Gastroesophageal sphincter (tissue), 4 donors: ENCODE measurements around the gene PRR19. TPM values are rescaled to one million over a fixed set of nuclear protein-coding genes. Genes with fewer than 3 reads are reported as not detected.

Experiments used
- ATAC-seq: fragments of 150-250 bp; one replicate; pipeline ENCODE4 v1.9.1; 2016; ENCODE audit warnings: mild to moderate bottlenecking, moderate library complexity
- H3K27ac ChIP-seq, 4 donors: fragments of 200-600 bp; sonication (generic) in 3 of 4; 1 replicate in 3 of 4; 2 replicates in 1 of 4; pipeline ENCODE4 v1.5.1; 2016 to 2019
- H3K27me3 ChIP-seq: fragments of 200-600 bp; sonication (generic); one replicate; pipeline ENCODE4 v1.5.1; 2019
- H3K36me3 ChIP-seq, 2 donors: fragments of 200-600 bp; sonication (generic); one replicate each; pipeline ENCODE4 v1.5.1; 2019; ENCODE audit warnings: control low read depth in 1 of 2
- H3K4me1 ChIP-seq, 3 donors: fragments of 200-600 bp; sonication (generic); 1 replicate in 2 of 3; 2 replicates in 1 of 3; pipeline ENCODE4 v1.5.1; 2016 to 2019; ENCODE audit warnings: control low read depth in 2 of 3
- H3K4me3 ChIP-seq, 2 donors: fragments of 200-600 bp; sonication (generic); one replicate each; pipeline ENCODE4 v1.5.1; 2019; ENCODE audit warnings: mild to moderate bottlenecking in 1 of 2, moderate library complexity in 1 of 2
- H3K9me3 ChIP-seq, 3 donors: fragments of 200-600 bp; sonication (generic); one replicate each; pipeline ENCODE4 v1.5.1; 2017 to 2019; ENCODE audit warnings: control low read depth in 2 of 3
- EP300 ChIP-seq: sonication (generic); formaldehyde crosslinking; IDR thresholded peaks from one replicate; pipeline ENCODE4 v1.6.1; 2017; ENCODE audit warnings: antibody characterized with exemption, mild to moderate bottlenecking
- POLR2A ChIP-seq, 2 donors: fragments of 450-650 bp; IDR thresholded peaks; one replicate each; pipeline ENCODE4 v1.6.1; 2017; ENCODE audit warnings: antibody characterized with exemption in 2 of 2, mild to moderate bottlenecking in 2 of 2, moderate library complexity in 1 of 2
- POLR2AphosphoS5 ChIP-seq: sonication (generic); formaldehyde crosslinking; IDR thresholded peaks from one replicate; pipeline ENCODE4 v1.6.1; 2017; ENCODE audit warnings: antibody characterized with exemption
- WGBS, 2 donors: methylation state at CpG; one replicate each; pipeline ENCODE4 v1.1.5; 2018; ENCODE audit warnings: low coverage in 1 of 2; 5-methylcytosine and 5-hydroxymethylcytosine counted together
- small RNA-seq, 4 donors: library from RNA; depleted of rRNA; stranded (forward); fragments of <200 nt; gene quantifications; one replicate each; pipeline ENCODE3, GENCODE V24; 2016
- total RNA-seq, 4 donors: library from RNA; depleted of rRNA; stranded (reverse); fragments of >200 nt; gene quantifications; one replicate each; pipeline ENCODE4 v1.1.0, GENCODE V29; 2016
- TF ChIP-seq, protein P1 (sequence below), 4 experiments: fragments of 200-600 bp in 2 of 4; fragments of 450-650 bp in 2 of 4; sonication (generic) in 1 of 4; IDR thresholded peaks; one replicate each; pipeline ENCODE4 v1.5.1; 2017 to 2019; ENCODE audit warnings: antibody characterized with exemption in 4 of 4, mild to moderate bottlenecking in 2 of 4, moderate library complexity in 2 of 4

Gene PRR19
- total RNA-seq, 4 donors from 2014 or later = 0.93 TPM; not detected in 3

DNA sequence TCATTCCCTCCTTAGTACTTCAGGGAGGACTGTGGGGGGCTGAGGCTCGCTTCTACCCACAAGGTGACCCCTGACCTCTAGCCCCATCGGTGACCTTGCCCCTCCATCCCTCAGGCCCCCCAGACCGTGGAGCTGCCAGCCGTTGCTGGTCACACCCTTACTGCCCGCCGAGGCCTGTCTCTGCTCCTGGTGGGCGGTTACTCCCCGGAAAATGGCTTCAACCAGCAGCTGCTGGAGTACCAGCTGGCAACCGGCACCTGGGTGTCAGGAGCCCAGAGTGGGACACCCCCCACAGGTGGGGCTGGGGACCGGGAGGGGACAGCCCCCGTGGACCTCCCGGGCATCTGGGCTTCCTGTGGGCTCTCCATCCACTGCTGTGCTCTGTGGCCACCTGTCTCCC, 55.4 kb downstream of the PRR19 start:
- TF ChIP-seq EP300 = no peak
- TF ChIP-seq, protein P1, sequence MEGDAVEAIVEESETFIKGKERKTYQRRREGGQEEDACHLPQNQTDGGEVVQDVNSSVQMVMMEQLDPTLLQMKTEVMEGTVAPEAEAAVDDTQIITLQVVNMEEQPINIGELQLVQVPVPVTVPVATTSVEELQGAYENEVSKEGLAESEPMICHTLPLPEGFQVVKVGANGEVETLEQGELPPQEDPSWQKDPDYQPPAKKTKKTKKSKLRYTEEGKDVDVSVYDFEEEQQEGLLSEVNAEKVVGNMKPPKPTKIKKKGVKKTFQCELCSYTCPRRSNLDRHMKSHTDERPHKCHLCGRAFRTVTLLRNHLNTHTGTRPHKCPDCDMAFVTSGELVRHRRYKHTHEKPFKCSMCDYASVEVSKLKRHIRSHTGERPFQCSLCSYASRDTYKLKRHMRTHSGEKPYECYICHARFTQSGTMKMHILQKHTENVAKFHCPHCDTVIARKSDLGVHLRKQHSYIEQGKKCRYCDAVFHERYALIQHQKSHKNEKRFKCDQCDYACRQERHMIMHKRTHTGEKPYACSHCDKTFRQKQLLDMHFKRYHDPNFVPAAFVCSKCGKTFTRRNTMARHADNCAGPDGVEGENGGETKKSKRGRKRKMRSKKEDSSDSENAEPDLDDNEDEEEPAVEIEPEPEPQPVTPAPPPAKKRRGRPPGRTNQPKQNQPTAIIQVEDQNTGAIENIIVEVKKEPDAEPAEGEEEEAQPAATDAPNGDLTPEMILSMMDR (IDR thresholded peaks at IDR 0.05) = no peak
- TF ChIP-seq POLR2AphosphoS5 = no peak
- no peak for TF ChIP-seq POLR2A (IDR thresholded peaks at IDR 0.05)
- WGBS, 2 donors = no CpG with 5 or more reads among the region's 12 CpGs
- ATAC-seq = no peak

More for the DNA sequence above, 55.4 kb downstream of the PRR19 start:
- Histone ChIP-seq H3K27me3 (no peaks in the 10 kb centered on the region), H3K36me3 (peaks cover 0 to 99% of the 10 kb centered on the region in 2 donors), H3K4me1 (no peaks in the 10 kb centered on the region), H3K9me3 (no peaks in the 10 kb centered on the region), H3K27ac (no peak overlapping the region), H3K4me3 (no peak overlapping the region)

Small RNA genes lying within 50 kb of the gene (small RNA-seq; reads per million reads assigned to genes)
- 0 reads per million in 4 donors for gene MIR8077

Other genes starting within 250 kb of the PRR19 start
- 10 to 100 TPM in 3 of 4 donors, 1 to 10 TPM in 1; 7.0 to 23.4 (median 12.3) TPM for gene GRIK5, start 231.9 kb upstream of the PRR19 start, total RNA-seq
- gene ZNF574, start 226.0 kb upstream of the PRR19 start, total RNA-seq = 10 to 100 TPM; 14.4 to 25.3 (median 17.1) TPM
- 1 to 10 TPM in 3 of 4 donors, under 1 TPM in 1; 0.93 to 1.8 (median 1.5) TPM for gene POU2F2, start 169.7 kb upstream of the PRR19 start, total RNA-seq
- 10 to 100 TPM; 31.1 to 39.3 (median 33.4) TPM for gene DEDD2, start 84.5 kb upstream of the PRR19 start, total RNA-seq
- gene ZNF526, start 81.8 kb upstream of the PRR19 start, total RNA-seq = 10 to 100 TPM in 1 of 4 donors, 1 to 10 TPM in 3; 4.6 to 10.4 (median 7.8) TPM
- gene GSK3A, start 59.5 kb upstream of the PRR19 start, total RNA-seq = 10 to 100 TPM; 30.8 to 51.0 (median 35.1) TPM
- 10 to 100 TPM; 28.4 to 46.4 (median 39.9) TPM for gene ERF, start 47.0 kb upstream of the PRR19 start, total RNA-seq
- gene CIC, start 32.9 kb upstream of the PRR19 start, total RNA-seq = 10 to 100 TPM; 31.4 to 69.4 (median 49.0) TPM
- gene PAFAH1B3, start 492 bp downstream of the PRR19 start, total RNA-seq = 10 to 100 TPM in 1 of 4 donors, 1 to 10 TPM in 2, under 1 TPM in 1; 0.93 to 13.6 (median 5.8) TPM
- gene TMEM145, start 11.2 kb downstream of the PRR19 start, total RNA-seq = under 1 TPM in 1 of 4 donors, not detected in 3; 0.27 TPM
- gene MEGF8, start 23.5 kb downstream of the PRR19 start, total RNA-seq = 10 to 100 TPM; 13.9 to 44.4 (median 18.1) TPM
- gene CNFN, start 88.2 kb downstream of the PRR19 start, total RNA-seq = 10 to 100 TPM in 1 of 4 donors, 1 to 10 TPM in 1, not detected in 2; 1.7 to 17.5 TPM
- 10 to 100 TPM in 1 of 4 donors, 1 to 10 TPM in 3; 3.4 to 15.3 (median 6.6) TPM for gene LIPE, start 125.3 kb downstream of the PRR19 start, total RNA-seq
- gene CXCL17, start 140.8 kb downstream of the PRR19 start, total RNA-seq = 1 to 10 TPM in 1 of 4 donors, not detected in 3; 6.5 TPM
- gene CEACAM1, start 226.3 kb downstream of the PRR19 start, total RNA-seq = 10 to 100 TPM in 1 of 4 donors, 1 to 10 TPM in 1, under 1 TPM in 2; 0.66 to 10.1 (median 0.99) TPM